ENCODE results near the gene SLC35E3.

The SLC35E3 gene

DNA sequence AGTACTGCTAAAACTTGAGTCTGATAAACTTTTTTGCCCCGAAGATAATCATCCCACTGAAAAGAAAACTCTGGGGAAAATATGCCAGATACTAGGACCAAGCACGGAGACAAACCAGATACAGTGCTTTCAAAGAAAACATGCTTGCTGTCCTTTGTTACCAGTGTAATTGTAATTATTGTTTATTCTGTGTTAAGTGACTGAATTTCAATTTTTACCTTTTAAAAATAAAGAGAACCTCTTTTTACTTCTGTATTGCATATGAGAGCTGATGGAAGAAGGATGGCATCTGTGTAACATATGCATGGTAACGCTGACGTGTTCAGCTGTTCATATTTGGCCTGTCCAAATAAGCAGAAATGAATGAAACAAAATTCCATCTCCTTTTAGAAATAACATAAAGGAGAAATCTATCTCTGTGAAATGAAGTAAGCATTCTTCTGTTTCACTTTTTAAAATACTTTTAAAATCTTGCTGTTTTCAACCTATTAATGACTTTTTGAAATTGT lies 22.5 kb downstream of the SLC35E3 start:
- Histone ChIP-seq H4K91ac (ENCODE audit: low read length) (no peak overlapping the region), H2AK5ac (ENCODE audit: low read length, severe bottlenecking) (no peak overlapping the region), H3K27me3 (ENCODE audit: control insufficient read depth in 1 of 2, insufficient read depth in 1 of 2, low read length in 2 of 2) (no peaks in the 10 kb centered on the region), H4K8ac (ENCODE audit: low read length) (no peak overlapping the region), H3K18ac (ENCODE audit: low read depth in 1 of 2, low read length in 2 of 2) (no peak overlapping the region), H3K79me1 (replicated peaks; ENCODE audit: low read length, poor library complexity, severe bottlenecking) (no peaks in the 10 kb centered on the region), H3K9ac (ENCODE audit: low read length) (no peak overlapping the region), H2BK15ac (ENCODE audit: low read depth, poor library complexity, severe bottlenecking) (no peak overlapping the region), H2BK12ac (ENCODE audit: low read length in 2 of 2) (no peak overlapping the region), H3K23ac (ENCODE audit: low read length in 2 of 2) (no peak overlapping the region), H3K14ac (ENCODE audit: low read length in 2 of 2) (no peak overlapping the region), H3K4ac (ENCODE audit: low read depth in 1 of 2, low read length in 2 of 2) (no peak overlapping the region), H3K27ac (ENCODE audit: low read length, poor library complexity, severe bottlenecking) (no peak overlapping the region), H3K4me2 (ENCODE audit: low read length, poor library complexity, severe bottlenecking) (no peak overlapping the region), H3K4me3 (ENCODE audit: insufficient read depth in 1 of 2, low read depth in 1 of 2, low read length in 2 of 2) (no peak overlapping the region), H3K36me3 (ENCODE audit: control insufficient read depth in 1 of 2, insufficient read depth in 2 of 2, low read depth in 1 of 2, low read length in 2 of 2) (peaks cover 0 to 26% of the 10 kb centered on the region in 2 experiments), H2BK5ac (ENCODE audit: low read depth, low read length, poor library complexity, severe bottlenecking) (no peak overlapping the region), H3K4me1 (ENCODE audit: control insufficient read depth, insufficient read depth, low read depth, low read length) (no peaks in the 10 kb centered on the region), H2BK120ac (ENCODE audit: low read depth, low read length) (no peak overlapping the region), H3K9me3 (ENCODE audit: control insufficient read depth, low read length) (no peaks in the 10 kb centered on the region), H2AFZ (ENCODE audit: low read depth, low read length) (no peak overlapping the region)
- DNase-seq, result no peak
- WGBS, result 95% methylated on average over 3 of the region's 4 CpGs

DNA sequence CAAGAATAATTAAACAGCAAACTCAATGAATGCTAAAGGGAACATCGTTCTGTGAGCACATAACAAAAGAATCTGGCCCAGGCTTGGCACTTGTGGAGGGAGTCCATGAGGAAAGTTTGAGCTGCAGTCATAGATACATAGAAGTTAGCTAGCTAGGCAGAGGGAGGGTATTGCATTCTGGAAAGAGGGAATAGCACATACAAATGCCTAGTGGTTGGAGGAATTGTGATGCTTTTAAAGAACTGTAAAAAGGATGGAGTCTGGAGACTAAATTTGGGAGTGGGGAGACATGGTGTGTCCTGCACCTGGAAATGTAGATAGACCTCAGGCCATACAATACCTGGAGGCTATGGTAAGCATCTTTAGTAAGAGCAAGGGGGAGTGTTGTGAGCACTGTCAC lies 24.0 kb downstream of the SLC35E3 start:
- Histone ChIP-seq H4K91ac (ENCODE audit: low read length) (no peak overlapping the region), H2BK5ac (ENCODE audit: low read depth, low read length, poor library complexity, severe bottlenecking) (peak overlapping the region; percentile 8), H3K4ac (ENCODE audit: low read depth in 1 of 2, low read length in 2 of 2) (no peak overlapping the region), H3K36me3 (ENCODE audit: control insufficient read depth in 1 of 2, insufficient read depth in 2 of 2, low read depth in 1 of 2, low read length in 2 of 2) (peaks cover 0 to 14% of the 10 kb centered on the region in 2 experiments), H3K23ac (ENCODE audit: low read length in 2 of 2) (no peak overlapping the region), H4K8ac (ENCODE audit: low read length) (no peak overlapping the region), H2AFZ (ENCODE audit: low read depth, low read length) (no peak overlapping the region), H3K27ac (ENCODE audit: low read length, poor library complexity, severe bottlenecking) (no peak overlapping the region), H2AK5ac (ENCODE audit: low read length, severe bottlenecking) (no peak overlapping the region), H2BK15ac (ENCODE audit: low read depth, poor library complexity, severe bottlenecking) (no peak overlapping the region), H3K4me3 (ENCODE audit: insufficient read depth in 1 of 2, low read depth in 1 of 2, low read length in 2 of 2) (no peak overlapping the region), H3K18ac (ENCODE audit: low read depth in 1 of 2, low read length in 2 of 2) (no peak overlapping the region), H3K14ac (ENCODE audit: low read length in 2 of 2) (no peak overlapping the region), H2BK12ac (ENCODE audit: low read length in 2 of 2) (no peak overlapping the region), H3K4me2 (ENCODE audit: low read length, poor library complexity, severe bottlenecking) (no peak overlapping the region), H3K27me3 (ENCODE audit: control insufficient read depth in 1 of 2, insufficient read depth in 1 of 2, low read length in 2 of 2) (no peaks in the 10 kb centered on the region), H2BK120ac (ENCODE audit: low read depth, low read length) (no peak overlapping the region), H3K4me1 (ENCODE audit: control insufficient read depth, insufficient read depth, low read depth, low read length) (no peaks in the 10 kb centered on the region), H3K79me1 (replicated peaks; ENCODE audit: low read length, poor library complexity, severe bottlenecking) (no peaks in the 10 kb centered on the region), H3K9me3 (ENCODE audit: control insufficient read depth, low read length) (no peaks in the 10 kb centered on the region), H3K9ac (ENCODE audit: low read length) (no peak overlapping the region)
- WGBS, result 96% methylated on average over 1 of the region's 1 CpG
- DNase-seq, result no peak

DNA sequence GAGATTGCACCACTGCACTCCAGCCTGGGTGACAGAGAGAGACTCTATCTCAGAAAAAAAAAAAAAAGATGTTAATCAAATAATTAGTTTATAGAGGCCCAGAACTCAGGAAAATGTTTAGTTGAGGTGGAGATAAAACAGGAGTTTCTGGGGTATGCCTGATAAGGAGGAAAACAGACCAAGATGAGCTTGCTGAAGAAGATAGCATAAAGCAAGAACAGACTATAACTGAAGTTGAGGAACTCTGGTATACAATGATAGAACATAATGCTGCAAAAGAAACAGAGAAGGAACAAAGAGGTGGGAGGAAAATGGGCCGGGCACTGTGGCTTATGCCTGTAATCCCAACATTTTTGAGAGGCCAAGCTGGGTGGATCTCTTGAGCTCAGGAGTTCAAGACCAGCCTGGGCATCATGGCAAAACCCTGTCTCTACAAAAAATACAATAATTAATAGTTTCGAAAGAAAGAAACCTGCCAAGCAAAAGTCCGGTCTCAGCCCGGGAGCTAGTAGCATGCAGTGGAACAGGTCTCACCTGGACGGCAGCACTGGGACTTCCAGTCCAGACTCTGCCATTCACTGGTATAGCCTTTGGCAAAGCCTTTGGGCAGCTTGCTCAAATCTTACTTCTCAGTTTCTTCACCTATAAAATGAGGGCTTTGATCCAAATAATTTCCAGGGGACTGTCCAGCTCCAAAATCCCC lies 25.4 kb downstream of the SLC35E3 start:
- H3K4ac ChIP-seq (ENCODE audit: low read depth in 1 of 2, low read length in 2 of 2), result no peak overlapping the region
- no peak overlapping the region for H3K4me3 ChIP-seq (ENCODE audit: insufficient read depth in 1 of 2, low read depth in 1 of 2, low read length in 2 of 2)
- H3K36me3 ChIP-seq (ENCODE audit: control insufficient read depth in 1 of 2, insufficient read depth in 2 of 2, low read depth in 1 of 2, low read length in 2 of 2), result peaks cover 0 to 13% of the 10 kb centered on the region in 2 experiments
- H4K91ac ChIP-seq (ENCODE audit: low read length), result no peak overlapping the region
- no peak overlapping the region for H3K18ac ChIP-seq (ENCODE audit: low read depth in 1 of 2, low read length in 2 of 2)
- H3K9ac ChIP-seq (ENCODE audit: low read length), result no peak overlapping the region
- H2BK120ac ChIP-seq (ENCODE audit: low read depth, low read length), result no peak overlapping the region
- no peak overlapping the region for H3K14ac ChIP-seq (ENCODE audit: low read length in 2 of 2)
- no peaks in the 10 kb centered on the region for H3K9me3 ChIP-seq (ENCODE audit: control insufficient read depth, low read length)
- no peak overlapping the region for H4K8ac ChIP-seq (ENCODE audit: low read length)
- H3K27ac ChIP-seq (ENCODE audit: low read length, poor library complexity, severe bottlenecking), result no peak overlapping the region
- no peaks in the 10 kb centered on the region for H3K27me3 ChIP-seq (ENCODE audit: control insufficient read depth in 1 of 2, insufficient read depth in 1 of 2, low read length in 2 of 2)
- H2BK12ac ChIP-seq (ENCODE audit: low read length in 2 of 2), result no peak overlapping the region
- H2AFZ ChIP-seq (ENCODE audit: low read depth, low read length), result no peak overlapping the region
- H3K4me2 ChIP-seq (ENCODE audit: low read length, poor library complexity, severe bottlenecking), result no peak overlapping the region
- H2AK5ac ChIP-seq (ENCODE audit: low read length, severe bottlenecking), result no peak overlapping the region
- H3K79me1 ChIP-seq (replicated peaks; ENCODE audit: low read length, poor library complexity, severe bottlenecking), result no peaks in the 10 kb centered on the region
- no peak for DNase-seq
- no peak overlapping the region for H2BK15ac ChIP-seq (ENCODE audit: low read depth, poor library complexity, severe bottlenecking)
- no peak overlapping the region for H3K23ac ChIP-seq (ENCODE audit: low read length in 2 of 2)
- WGBS, result 92% methylated on average over 5 of the region's 5 CpGs
- no peak overlapping the region for H2BK5ac ChIP-seq (ENCODE audit: low read depth, low read length, poor library complexity, severe bottlenecking)
- H3K4me1 ChIP-seq (ENCODE audit: control insufficient read depth, insufficient read depth, low read depth, low read length), result no peaks in the 10 kb centered on the region

DNA sequence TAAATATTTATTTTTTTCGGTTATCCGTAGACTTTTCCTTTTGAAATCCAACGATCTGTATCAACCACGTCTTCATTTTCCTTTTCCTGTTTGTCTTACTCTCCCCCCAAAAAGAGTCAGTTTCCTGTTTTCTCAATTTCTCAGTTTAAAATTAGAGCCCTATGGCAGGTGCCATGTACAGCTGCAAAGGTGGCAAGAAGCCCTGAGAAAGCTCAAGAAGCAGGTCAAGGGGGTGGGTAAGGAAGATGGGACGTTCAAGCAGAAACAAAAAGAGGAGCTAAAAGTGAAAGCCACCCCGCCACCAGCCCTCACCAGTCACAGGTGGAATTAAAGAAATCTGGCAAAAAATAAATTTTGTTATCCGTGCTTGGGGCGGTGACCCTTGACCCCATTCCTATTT lies 26.7 kb downstream of the SLC35E3 start:
- Histone ChIP-seq H3K79me1 (replicated peaks; ENCODE audit: low read length, poor library complexity, severe bottlenecking) (no peaks in the 10 kb centered on the region), H2BK12ac (ENCODE audit: low read length in 2 of 2) (no peak overlapping the region), H3K4me3 (ENCODE audit: insufficient read depth in 1 of 2, low read depth in 1 of 2, low read length in 2 of 2) (no peak overlapping the region), H4K8ac (ENCODE audit: low read length) (no peak overlapping the region), H2AK5ac (ENCODE audit: low read length, severe bottlenecking) (no peak overlapping the region), H2BK120ac (ENCODE audit: low read depth, low read length) (no peak overlapping the region), H3K4me2 (ENCODE audit: low read length, poor library complexity, severe bottlenecking) (no peak overlapping the region), H3K27me3 (ENCODE audit: control insufficient read depth in 1 of 2, insufficient read depth in 1 of 2, low read length in 2 of 2) (no peaks in the 10 kb centered on the region), H2BK5ac (ENCODE audit: low read depth, low read length, poor library complexity, severe bottlenecking) (no peak overlapping the region), H2AFZ (ENCODE audit: low read depth, low read length) (no peak overlapping the region), H3K4ac (ENCODE audit: low read depth in 1 of 2, low read length in 2 of 2) (no peak overlapping the region), H3K9me3 (ENCODE audit: control insufficient read depth, low read length) (no peaks in the 10 kb centered on the region), H3K9ac (ENCODE audit: low read length) (no peak overlapping the region), H3K27ac (ENCODE audit: low read length, poor library complexity, severe bottlenecking) (no peak overlapping the region), H3K14ac (ENCODE audit: low read length in 2 of 2) (no peak overlapping the region), H3K4me1 (ENCODE audit: control insufficient read depth, insufficient read depth, low read depth, low read length) (no peaks in the 10 kb centered on the region), H3K18ac (ENCODE audit: low read depth in 1 of 2, low read length in 2 of 2) (no peak overlapping the region), H4K91ac (ENCODE audit: low read length) (no peak overlapping the region), H2BK15ac (ENCODE audit: low read depth, poor library complexity, severe bottlenecking) (no peak overlapping the region), H3K36me3 (ENCODE audit: control insufficient read depth in 1 of 2, insufficient read depth in 2 of 2, low read depth in 1 of 2, low read length in 2 of 2) (no peaks in the 10 kb centered on the region), H3K23ac (ENCODE audit: low read length in 2 of 2) (no peak overlapping the region)
- WGBS, result 88% methylated on average over 8 of the region's 8 CpGs
- DNase-seq, result no peak

All from mesenchymal stem cell (in vitro differentiated cells and primary cell).